Loucy (cell line): ENCODE data around the gene TUBB2B.

ENCODE experiments used
- CTCF ChIP-seq: fragments of 200-600 bp; sonication (generic); conservative IDR thresholded peaks from 2 replicates; pipeline ENCODE4 v1.5.1; 2014; ENCODE audit warnings: mild to moderate bottlenecking, antibody characterized with exemption, low read length
- EZH2phosphoT487 ChIP-seq: fragments of 200-600 bp; IDR thresholded peaks from 2 replicates; pipeline ENCODE4 v1.6.1; 2018; ENCODE audit warnings: antibody characterized with exemption, mild to moderate bottlenecking, moderate library complexity, borderline replicate concordance

DNA sequence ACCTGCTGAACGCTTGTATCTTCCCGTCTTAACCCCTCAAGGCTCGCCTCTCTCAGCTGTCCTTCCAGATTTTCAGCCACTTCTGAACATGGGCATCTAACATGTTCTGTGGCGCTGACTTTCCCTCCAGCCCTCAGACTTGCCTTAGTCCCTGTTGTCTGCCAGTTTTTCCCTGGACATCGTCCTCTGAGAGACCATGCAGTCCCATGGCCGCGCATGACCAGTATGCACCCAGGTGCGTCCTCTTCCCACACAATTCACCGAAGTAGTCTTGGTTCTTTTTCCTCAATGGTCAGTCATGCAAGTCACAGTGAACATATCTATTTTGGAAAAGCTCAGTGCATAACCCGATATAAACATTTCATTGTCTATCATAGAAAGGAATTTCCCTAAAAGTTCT is 9.2 kb downstream of the TUBB2B start:
- TF ChIP-seq CTCF (no peak), EZH2phosphoT487 (no peak)
